Activated T-cell treated with anti-CD3 and anti-CD28 coated beads, Interleukin-2, amount 50 U/mL, for 1 hour (primary cell): ENCODE data around the gene ZSWIM3.
"Not testable (repeated sequence)": the region's sequence is repeated elsewhere in the genome, so short reads cannot be mapped to it uniquely, and the experiment has no call there.

Experiments
- DNase-seq: peaks from one replicate; pipeline ENCODE4 v3.0.0-alpha.2; 2020

Gene ZSWIM3

GRCh38 chr20:45857114-45857881 is at the start of gene ZSWIM3, which contains the start of gene ACOT8:
TSS of gene ZSWIM3 (plus strand) at chr20:45857614. CDS start at chr20:45857826, 212 bp downstream.
TSS of gene ACOT8 (minus strand) at chr20:45857392. CDS start at chr20:45857315, 77 bp downstream.
- DNase-seq = peak; percentile 78

- DNase-seq = no peak
Observed at GRCh38 chr20:45810191-45810970, 47.0 kb upstream of the ZSWIM3 start.

- peak; percentile 88 for DNase-seq
Observed at GRCh38 chr20:45812157-45813005, 45.0 kb upstream of the ZSWIM3 start, which contains the start of gene UBE2C. TSS of gene UBE2C (plus strand) at chr20:45812644. CDS start at chr20:45812696, 52 bp downstream.

- DNase-seq = no peak
Observed at GRCh38 chr20:45813006-45813340, 44.4 kb upstream of the ZSWIM3 start.

- DNase-seq = no peak
Observed at GRCh38 chr20:45813489-45813888, 43.9 kb upstream of the ZSWIM3 start.

- DNase-seq = no peak
Observed at GRCh38 chr20:45814314-45814713, 43.1 kb upstream of the ZSWIM3 start.

GRCh38 chr20:45816951-45817350 is 40.5 kb upstream of the ZSWIM3 start:
- DNase-seq = no peak

- DNase-seq = no peak
Observed at GRCh38 chr20:45817376-45818194, 39.8 kb upstream of the ZSWIM3 start.

- DNase-seq = no peak
Observed at GRCh38 chr20:45818239-45818638, 39.2 kb upstream of the ZSWIM3 start.

GRCh38 chr20:45819466-45819865 is 37.9 kb upstream of the ZSWIM3 start:
- no peak for DNase-seq

- DNase-seq = no peak
Observed at GRCh38 chr20:45821947-45822346, 35.5 kb upstream of the ZSWIM3 start.

GRCh38 chr20:45822857-45823256 is 34.6 kb upstream of the ZSWIM3 start:
- no peak for DNase-seq

- peak; percentile 48 for DNase-seq
Observed at GRCh38 chr20:45823949-45824835, 33.2 kb upstream of the ZSWIM3 start.

- DNase-seq = no peak
Observed at GRCh38 chr20:45826381-45827019, 30.9 kb upstream of the ZSWIM3 start.

GRCh38 chr20:45827030-45827652 is 30.3 kb upstream of the ZSWIM3 start, which contains the start of gene TNNC2:
TSS of gene TNNC2 (minus strand) at chr20:45827312. CDS start at chr20:45827248, 64 bp downstream.
- no peak for DNase-seq

GRCh38 chr20:45827712-45828111 is 29.7 kb upstream of the ZSWIM3 start:
- DNase-seq = no peak

- DNase-seq = no peak
Observed at GRCh38 chr20:45828589-45828988, 28.8 kb upstream of the ZSWIM3 start.

GRCh38 chr20:45829673-45830106 is 27.7 kb upstream of the ZSWIM3 start:
- DNase-seq = not testable (repeated sequence)

- DNase-seq = no peak
Observed at GRCh38 chr20:45832619-45833018, 24.8 kb upstream of the ZSWIM3 start.
